Germinal center (tissue), 1 donor: ENCODE data around the gene METTL9.
"Not testable (repeated sequence)": the region's sequence is repeated elsewhere in the genome, so short reads cannot be mapped to it uniquely, and the experiment has no call there.

Experiments used
- DNase-seq: peaks from one replicate; pipeline ENCODE4 v3.0.0; 2012; ENCODE audit warnings: mixed read lengths, low spot score

METTL9 gene

GRCh38 chr16:21663889-21664647 lies 64.7 kb downstream of the METTL9 start, which contains the start of gene OTOA:
Gene OTOA (plus strand): TSS chr16:21663968. CDS start chr16:21678515, 14,547 bp downstream.
- DNase-seq, result peak; percentile 56

DNA sequence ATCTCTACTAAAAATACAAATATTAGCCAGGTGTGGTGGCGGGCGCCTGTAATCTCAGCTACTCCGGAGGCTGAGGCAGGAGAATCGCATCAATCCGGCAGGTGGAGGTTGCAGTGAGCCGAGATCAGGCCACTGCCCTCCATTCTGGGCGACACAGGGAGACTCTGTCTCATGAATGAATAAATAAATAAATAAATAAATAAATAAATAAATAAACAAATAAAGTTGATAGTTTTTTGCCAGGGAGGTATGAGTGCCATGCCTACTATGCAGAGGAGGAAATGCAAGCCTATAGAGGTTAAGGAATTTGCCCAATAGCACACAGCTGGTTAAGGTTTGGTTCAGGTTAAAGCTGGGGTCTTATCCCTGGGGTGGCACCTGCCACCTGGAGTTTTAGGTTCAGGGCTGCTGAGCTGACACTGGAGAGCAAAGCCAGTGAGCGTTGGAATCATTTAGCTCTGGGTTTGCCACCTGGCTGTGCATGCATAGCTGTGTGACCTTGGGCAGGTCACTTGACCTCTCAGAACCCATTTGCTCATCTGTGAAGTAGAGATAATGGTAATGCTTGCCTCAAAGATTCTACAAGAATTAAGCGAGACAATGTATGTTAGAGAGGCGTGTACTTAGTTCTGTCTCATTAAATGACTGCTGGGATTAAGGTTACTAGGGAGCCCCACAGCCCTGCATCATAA lies 65.6 kb downstream of the METTL9 start:
- no peak for DNase-seq

DNA sequence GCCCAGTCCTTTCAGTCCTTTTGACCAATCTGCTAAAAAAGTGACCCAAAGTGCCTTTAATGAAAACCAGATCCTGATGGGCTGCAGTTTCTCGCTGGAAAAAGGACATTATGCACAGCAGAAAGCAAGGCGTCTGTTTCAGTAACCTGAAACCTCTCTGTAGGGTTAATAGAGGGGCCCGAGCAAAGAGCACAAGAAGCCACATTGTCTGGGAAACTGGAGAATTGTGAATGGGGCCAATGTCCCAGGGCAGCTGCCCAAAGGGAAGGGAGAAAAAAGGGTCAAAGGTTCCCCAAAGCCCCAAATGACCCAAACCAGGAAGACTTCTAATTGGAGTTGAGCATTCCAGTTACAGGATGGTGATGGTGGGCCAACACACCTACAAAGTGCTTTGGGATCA lies 67.4 kb downstream of the METTL9 start:
- no peak for DNase-seq

GRCh38 chr16:21667575-21667974 lies 68.2 kb downstream of the METTL9 start:
- DNase-seq, result no peak

DNA sequence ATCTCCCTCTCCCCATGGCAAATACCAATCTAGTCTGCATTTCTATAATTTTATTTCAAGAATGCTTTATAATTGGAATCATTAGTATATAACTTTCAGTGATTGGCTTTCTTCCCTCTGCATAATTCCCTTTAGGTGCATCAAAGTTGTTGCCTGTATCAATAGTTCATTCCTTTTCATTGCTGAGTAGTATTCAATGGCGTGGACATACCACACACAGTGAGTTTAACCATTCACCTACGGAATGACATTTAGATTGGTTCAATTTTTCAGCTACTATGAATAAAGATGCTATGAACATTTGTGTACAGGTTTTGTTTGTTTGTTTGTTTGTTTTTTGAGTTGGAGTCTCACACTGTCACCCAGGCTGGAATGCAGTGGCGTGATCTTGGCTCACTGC lies 74.1 kb downstream of the METTL9 start:
- no peak for DNase-seq

DNA sequence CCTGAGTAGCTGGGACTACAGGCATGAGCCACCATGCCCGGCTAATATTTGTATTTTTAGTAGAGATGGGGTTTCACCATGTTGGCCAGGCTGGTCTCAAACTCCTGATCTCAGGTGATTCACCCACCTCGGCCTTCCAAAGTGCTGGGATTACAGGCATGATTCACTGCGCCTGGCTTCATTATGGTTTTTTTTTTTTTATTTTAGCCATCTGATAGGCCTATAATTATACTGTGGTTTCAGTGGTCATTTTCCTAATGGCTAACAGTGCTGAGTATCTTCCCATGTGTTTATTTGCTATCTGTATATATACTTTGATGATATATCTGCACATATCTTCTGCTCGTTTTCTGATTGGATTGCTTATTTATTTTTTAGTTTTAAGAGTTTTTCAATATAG lies 75.1 kb downstream of the METTL9 start:
- DNase-seq, result not testable (repeated sequence)

- not testable (repeated sequence) for DNase-seq
Measured at GRCh38 chr16:21680714-21681113, 81.3 kb downstream of the METTL9 start.

GRCh38 chr16:21683184-21683583 lies 83.8 kb downstream of the METTL9 start:
- no peak for DNase-seq

DNA sequence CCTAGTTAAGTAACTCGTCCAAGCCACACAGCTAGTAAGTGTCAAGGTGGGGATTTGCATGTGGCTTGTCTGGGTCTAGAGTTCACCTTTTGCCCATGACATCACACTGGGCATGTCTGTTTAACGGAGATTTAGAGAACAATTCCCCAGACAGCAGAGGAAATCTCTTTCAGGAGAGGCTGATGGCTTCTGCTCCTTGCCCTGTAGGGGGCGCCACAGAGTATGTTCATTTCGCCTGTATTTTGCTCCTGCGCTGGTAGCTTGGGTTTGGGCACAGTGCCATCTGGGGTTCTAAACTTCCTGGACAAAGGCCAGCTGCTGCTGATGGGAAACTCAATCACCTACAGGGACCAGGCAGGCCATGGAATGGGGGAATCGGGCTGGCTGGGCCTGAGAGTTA lies 84.8 kb downstream of the METTL9 start:
- DNase-seq, result peak; percentile 69

DNA sequence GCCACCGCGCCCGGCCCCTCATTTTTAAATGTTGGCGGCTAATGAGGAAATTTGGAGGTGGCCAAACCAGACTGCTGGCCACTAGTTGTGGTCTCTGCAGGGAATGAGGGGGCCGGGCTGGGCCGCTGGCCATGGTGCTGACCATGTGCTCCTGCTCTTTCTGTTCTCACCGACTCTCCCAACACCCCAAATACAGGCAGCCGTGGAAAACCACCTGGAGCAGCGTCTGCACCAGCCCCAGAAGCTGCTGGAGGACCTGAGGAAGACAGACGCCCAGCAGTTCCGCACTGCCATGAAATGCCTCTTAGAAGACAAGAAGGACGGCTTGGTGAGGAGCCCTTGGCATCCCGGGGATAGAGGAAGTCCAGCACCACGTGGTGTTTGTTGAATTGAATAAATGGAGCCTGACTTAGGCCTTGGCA lies 85.7 kb downstream of the METTL9 start:
- DNase-seq, result no peak

GRCh38 chr16:21689107-21689506 lies 89.7 kb downstream of the METTL9 start:
- DNase-seq, result no peak

DNA sequence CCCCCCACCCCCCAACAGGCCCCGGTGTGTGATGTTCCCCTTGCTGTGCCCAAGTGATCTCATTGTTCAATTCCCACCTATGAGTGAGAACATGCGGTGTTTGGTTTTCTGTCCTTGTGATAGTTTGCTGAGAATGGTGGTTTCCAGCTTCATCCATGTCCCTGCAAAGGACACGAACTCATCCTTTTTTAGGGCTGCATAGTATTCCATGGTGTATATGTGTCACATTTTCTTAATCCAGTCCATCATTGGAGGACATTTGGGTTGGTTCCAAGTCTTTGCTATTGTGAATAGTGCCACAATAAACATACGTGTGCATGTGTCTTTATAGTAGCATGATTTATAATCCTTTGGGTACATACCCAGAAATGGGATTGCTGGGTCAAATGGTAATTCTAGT lies 91.6 kb downstream of the METTL9 start:
- not testable (repeated sequence) for DNase-seq

DNA sequence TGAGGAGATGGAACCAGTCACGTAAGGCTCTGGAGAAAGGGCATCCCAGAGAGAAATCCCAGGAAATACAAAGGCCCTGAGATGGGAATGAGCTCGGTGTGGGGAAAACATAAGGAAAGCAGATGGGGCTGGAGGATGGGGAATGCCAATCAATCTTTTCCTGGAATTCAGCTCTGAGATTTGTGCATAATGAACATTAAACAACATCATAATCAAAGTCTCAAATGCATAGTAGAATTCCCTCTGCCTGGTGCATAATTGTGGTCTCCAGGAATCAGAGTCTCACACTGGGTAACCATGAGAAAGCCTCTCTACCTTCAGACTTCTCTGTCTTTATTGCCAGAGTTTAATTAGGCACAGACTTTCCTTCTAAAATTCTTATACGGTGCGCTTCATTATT lies 95.2 kb downstream of the METTL9 start:
- no peak for DNase-seq

DNA sequence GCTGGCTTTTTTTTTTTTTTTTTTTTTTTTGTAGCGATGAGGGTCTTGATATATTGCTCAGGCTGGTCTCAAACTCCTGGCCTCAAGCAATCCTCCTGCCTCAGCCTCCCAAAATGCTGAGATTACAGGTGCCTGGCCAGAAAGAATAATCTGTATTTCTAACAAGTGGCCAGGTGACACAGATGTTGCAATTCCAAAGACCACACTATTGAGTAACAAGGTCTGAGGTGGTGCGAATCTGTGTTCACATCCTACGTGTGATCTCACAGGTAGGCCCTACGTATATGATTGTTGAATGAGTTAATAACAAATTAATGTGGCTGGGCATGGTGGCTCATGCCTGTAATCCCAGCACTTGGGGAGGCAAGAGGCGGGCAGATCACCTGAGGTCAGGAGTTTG lies 97.7 kb downstream of the METTL9 start:
- DNase-seq, result no peak

DNA sequence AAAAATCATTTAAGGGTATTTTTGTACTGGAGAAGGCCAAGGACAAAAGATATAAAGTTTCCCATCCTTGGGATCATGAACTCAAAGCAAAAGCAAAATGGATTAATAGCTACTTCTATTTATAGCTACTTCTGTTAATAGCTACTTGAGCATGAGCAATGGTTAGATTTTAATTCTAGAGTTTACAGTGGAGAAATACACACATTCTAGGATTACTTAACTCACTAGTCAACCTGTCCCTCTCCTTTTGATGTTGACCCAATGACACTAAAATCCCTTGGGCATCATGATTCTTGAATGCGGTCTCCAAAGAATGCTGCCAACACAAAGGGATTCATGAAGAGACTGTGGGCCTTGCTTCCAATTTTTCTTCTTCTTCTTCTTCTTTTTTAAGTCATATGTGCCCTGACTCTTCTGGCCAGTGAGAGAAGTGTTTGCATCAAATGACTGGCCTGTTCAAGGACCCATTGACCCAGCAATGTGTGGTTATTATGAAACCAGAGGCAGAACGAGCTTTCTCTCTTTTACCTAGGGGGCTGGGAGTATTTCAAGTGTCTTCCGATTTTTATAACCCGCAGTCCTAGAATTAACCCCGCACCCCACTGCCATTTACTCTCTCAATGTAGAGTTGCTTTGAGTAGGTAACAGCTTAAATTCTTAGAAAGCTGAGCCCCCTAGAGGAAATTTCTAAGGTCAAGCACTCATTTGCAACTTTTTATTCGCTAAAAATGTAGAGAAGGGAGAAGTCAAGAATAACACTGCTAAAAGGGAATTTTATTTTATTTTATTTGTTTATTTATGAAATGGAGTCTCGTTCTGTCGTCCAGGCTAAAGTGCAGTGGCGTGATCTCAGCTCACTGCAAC lies 99.0 kb downstream of the METTL9 start:
- DNase-seq, result no peak

DNA sequence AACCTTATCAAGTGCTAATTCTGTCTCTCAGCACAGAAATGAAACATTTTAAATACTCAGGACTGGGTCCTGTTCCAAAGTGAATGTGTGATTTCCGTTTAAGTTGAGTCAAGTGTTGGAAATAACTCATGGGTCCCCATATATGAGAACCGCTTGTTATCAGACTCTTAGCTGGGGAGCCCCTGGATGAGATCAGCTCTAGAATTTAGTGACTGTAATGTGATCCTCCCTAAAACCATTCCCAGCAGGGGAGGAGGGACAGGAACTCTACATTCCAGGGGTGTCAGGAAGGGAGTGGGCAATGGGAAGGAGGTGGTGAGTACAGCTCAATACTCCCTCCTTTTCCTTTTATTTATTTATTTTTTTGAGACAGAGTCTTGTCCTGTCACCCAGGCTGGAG lies 101.9 kb downstream of the METTL9 start:
- DNase-seq, result no peak

- no peak for DNase-seq
Measured at GRCh38 chr16:21702276-21702675, 102.9 kb downstream of the METTL9 start.

DNA sequence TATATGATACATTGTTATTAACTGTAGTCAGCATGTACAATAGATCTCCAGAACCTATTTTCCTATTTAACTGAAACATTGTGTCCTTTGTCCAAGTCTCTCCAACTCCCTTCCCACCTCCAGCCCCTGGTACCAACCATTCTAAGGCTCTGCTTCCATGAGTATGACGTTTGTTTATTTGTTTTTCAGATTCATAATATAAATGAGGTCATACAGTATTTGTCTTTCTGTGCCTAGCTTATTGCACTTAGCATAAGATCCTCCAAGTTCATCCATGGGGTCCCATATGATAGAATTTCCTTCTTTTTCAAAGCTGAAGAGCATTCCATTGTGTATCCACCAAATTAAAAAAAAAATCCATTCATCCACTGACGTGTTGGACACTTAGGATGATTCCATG lies 103.8 kb downstream of the METTL9 start:
- no peak for DNase-seq

DNA sequence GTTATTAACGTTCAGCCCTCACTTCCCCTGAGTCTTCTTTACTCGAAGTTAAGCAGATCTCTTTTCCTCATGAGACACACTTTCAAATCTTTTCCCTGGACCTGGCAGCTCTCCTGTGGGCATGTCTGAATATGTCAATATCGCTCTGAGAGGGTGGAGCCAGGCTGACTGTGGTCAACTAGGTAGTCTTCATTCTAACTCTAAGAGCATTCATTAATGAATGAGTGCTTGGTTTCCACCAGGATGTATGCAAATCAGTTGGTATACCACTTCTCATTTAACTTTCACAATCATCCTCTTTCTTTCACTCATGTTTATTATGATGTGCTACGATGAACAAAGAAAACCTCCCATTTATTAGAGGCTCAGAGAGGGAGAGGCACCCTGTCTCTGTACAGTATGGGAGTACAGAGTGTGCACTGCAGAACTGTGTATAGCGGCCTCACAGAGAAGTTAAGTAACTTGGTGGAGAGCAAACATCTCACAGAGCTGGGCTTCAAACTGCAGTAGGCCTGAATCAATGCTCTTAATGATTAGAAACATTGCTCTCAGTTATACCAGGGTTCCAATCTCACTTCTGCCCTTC lies 104.3 kb downstream of the METTL9 start:
- DNase-seq, result peak; percentile 23

DNA sequence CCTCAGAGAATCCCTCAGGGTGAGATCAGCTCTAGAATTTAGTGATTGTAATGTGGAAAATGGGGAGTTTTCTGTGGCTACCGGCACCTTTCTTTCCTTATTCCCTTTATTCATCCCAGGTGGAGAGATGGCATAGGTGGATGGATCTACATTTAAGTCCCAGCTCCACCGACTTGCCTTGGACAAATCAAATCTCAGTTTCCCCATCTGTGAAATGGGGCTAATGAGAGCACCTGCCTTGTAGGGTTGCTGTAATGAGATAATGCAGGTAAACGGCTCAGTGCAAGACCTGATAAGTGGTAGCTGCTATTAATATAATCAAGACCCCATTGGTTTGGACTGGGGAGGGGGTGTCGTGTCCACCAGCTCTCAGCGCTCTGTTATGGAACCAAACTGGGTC lies 104.9 kb downstream of the METTL9 start:
- DNase-seq, result no peak

- DNase-seq, result no peak
Measured at GRCh38 chr16:21704733-21705132, 105.4 kb downstream of the METTL9 start.
